ENCODE measurements around the gene LTBP1.

Gene LTBP1

DNA sequence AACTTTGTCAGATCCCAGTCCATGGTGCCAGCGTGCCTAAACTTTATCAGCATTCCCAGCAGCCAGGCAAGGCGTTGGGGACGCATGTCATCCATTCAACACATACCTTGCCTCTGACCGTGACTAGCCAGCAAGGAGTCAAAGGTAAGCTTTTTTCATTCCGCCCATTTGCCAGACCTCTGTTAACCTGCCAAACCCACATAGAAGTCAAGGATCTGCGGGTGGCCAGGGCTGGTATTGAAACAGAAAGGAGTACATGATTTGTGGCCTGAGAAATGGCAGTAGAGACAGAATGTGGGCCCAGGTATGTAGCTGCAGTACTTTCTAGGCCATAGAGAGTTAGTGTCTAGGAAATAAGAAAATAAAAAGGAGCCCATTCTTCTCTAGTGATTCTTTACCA, 240.2 kb downstream of the LTBP1 start:
- no peak for DNase-seq (ENCODE audit: low read depth in 1 of 2, low spot score in 1 of 2)

DNA sequence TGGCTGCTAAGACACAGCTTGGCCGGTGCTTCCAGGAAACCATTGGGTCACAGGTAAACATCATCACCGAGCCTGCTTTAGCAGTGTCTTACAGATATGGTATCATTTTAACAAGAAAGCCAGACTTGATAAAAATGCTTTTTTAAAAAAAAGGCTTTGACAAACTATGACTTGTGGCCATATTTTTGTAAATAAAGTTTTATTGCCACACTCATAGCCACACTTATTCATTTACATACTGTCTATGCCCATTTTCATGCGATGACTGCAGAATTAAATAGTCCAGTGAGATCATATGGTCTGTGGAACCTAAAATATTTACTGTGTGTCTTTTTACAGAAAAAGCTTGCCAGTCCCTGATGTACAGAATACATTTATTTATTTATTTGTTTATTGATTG, 242.0 kb downstream of the LTBP1 start:
- no peak for DNase-seq (ENCODE audit: low read depth in 1 of 2, low spot score in 1 of 2)

DNA sequence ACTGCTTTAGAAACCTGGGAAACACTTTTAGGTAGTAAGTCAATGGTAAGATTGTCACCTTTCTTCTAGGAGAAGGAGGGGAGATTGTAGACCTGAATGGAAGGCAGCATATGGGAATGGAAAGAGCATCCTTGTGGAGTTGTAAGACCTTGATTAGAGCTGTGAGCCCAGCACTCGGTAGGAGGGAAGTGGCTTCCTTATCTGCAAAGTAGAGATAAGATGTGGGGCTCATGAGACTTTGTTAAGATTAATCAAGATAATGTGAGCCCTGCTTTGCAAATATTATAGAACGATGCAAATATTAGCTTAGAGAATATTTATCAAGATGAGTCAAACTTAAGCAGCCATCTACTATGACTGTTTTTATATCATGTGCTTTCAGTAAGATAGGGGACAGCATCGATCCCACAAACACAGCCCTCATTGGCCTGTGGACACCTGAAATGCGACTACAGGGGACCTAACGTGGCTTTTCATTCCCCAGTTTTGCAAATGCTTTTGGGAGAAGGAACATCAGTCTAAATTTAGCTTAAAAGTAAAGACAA, 243.7 kb downstream of the LTBP1 start:
- no peak for DNase-seq (ENCODE audit: low read depth in 1 of 2, low spot score in 1 of 2)

DNA sequence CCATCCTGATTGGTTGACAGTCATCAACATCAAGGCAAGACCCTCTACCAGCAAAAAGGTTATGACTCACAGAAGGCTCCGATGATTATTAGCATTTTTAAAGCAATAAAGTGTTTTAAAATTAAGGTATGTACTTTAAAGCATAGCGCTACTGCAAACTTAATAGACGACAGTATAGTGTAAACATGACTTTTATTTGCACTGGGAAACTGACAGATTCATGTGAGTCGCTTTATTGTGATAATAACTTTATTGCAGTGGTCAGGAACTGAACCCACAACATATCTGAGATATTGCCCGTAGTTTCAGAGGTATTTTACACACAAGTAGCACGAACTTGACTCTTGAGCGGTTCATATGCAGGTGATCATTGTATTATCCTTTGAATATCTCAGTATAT, 249.1 kb downstream of the LTBP1 start:
- DNase-seq (ENCODE audit: low read depth in 1 of 2, low spot score in 1 of 2) = no peak

DNA sequence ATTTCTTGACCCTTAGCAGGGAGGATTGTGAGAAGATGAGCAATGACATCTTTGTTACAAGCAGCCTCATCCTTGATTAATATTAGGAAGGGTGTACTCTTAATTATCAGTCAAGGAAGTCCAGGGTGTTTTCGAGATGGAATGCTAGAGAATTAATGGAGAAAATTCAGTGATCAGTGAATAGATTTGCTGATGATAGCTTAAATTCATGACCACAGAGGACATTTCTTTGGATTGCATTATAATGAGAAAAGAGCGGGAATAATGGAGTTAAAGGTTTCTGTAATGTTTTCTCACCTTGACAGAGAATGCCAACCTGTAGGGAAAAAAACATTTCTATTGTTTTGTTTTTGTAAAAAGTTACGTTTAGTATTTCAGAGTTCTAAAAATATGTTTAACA, 249.9 kb downstream of the LTBP1 start:
- no peak for DNase-seq (ENCODE audit: low read depth in 1 of 2, low spot score in 1 of 2)

DNA sequence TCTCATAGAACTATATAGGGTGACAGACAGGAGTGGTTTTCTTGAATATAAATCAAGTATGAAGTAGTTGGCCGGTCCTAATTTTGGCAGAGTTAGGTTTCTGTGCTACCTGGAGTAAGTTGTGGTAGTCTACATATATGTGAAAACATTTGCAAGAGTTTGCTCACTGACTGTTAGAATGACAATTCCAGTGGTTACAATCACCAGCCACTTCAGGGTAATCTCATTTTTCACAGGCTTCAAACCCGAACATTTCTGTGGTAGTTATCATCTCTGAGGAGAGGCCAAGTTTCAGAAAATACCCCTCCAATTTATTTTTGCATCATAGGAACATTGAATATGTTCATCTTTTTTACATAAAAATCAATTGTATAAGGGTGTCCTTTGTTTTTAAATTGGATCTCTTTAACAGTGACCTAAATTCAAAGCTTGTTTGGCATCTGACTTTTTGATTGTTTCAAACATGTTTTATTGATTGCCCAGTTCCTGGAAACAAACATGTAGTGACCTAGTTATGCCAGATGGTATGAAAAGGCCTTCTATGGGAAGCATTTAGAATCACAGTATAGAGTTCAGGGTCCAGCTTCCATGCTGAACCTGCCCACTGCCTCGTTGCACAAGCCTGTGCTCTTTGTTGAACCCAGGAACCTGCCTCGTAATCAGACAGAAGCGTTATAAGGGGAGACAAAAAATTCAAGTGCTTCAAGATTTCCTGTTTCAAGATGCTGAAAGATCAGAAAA, 250.6 kb downstream of the LTBP1 start:
- DNase-seq (ENCODE audit: low read depth in 1 of 2, low spot score in 1 of 2) = no peak

DNA sequence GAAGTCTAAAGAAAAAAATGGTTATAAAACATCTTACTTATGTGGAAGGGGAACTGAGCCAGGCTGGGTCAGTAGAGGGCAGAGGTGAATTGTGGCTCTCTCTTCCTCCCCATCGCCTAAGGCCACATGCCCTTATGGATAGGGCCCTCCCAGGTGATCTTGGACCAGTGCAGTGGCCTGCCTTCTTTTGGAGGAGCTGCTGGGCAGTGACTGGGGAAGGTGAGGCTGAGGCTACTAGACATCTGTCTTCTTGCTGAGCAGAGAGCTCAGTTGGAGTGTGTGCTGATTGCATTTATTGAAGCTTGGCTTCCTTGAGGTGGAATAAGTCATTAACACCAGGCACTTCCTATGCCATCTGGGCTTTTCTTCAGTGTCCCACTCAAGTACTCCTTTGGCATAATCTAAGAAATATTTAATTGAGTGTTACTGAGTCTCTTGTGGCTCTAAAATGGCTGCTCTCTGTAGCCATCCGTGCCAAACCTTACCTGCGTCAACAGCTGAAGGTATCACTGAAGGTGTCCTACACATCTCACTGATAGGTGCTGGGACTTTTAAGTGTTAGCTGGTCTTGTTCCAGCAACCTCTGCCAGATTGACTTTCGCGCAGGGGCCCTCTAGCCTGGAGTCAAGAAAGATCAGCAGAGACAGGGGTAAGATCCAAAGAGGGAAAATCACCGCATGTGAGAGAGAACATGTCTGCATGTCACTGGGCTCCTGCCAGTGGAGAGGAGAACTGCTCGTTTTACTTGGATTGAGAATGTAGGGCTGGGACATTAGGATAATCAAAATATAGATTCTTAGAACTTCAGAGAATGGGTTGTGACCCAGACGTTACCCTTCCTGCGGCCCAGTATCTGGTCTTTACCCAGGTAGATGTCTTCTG, 256.1 kb downstream of the LTBP1 start:
- no peak for DNase-seq (ENCODE audit: low read depth in 1 of 2, low spot score in 1 of 2)

DNA sequence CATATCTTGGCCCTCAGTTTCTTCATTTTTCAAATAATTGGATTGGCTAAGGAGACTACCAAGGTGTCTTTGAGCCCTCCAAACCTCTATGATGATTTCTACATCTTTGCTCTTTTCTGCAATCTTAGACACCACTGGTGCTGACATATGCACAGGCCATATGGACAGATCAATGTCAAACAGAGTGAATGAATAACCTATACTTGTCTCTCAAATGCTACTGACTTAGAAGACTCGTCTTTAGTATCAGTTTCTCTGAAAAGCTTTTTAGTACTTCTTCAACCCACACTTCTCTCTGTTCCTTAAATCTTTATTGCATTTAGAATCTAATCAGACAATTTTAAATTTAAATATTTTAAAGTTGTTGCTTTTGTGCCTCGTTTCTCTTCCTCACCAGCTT, 258.2 kb downstream of the LTBP1 start:
- DNase-seq (ENCODE audit: low read depth in 1 of 2, low spot score in 1 of 2) = no peak

DNA sequence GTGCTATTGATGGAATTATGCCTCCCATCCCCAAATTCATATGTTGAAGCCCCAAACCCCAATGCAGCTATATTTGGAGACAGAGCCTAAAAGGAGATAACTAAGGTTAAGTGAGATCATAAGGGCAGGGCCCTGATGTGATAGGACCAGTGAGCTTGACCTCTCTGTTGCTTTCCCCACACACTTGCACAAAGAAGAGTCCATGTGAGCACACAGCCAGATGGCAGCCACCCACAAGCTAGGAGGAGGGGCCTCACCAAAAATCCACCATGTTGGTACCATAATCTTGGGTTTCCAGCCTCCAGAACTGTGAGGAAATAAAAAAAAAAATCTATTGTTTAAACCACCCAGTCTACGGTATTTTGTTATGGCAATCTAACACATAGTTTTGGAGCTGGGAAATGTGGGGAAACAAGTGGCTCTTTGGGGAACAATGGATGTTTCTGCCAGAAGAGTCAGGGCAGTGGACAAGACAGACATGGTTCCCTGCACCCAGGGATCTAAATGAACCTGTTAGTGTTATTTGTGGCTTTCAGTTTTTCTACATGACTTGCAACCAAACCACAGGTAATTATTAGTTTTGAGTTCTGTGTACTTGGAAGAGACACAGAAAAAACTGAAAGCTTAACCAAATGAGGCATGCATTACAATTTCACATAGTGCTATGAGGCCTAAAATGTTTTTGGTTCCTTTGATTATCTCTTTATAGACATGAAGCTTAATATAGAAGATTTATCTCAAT, 259.1 kb downstream of the LTBP1 start:
- DNase-seq (ENCODE audit: low read depth in 1 of 2, low spot score in 1 of 2) = no peak

DNA sequence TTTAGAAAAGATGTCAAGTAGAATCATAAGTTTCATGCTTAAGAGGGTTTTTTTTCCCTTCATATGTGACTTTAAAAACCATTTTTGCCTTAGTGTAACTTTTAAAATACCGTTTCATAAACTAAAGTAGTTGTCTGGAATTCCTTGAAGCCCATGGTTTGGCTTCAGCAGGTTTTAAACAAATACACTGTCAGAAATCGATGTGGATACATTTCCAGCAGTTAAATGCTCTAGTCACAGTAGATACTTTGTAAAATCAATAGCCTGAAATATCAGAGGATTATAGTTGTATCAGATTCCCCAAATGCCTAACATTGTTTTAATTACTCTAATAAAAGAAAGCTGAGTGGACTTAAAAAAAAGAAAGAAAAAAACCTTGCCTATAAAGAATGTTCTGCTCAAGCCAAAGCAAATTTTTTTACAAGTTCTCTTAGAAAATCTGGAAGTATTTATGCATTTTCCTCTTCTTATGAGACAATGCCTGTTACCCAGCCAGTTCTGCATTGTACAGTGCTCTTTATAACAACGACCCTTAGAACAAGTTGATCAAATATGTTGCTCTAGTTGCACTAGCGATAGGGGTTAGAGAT, 260.5 kb downstream of the LTBP1 start:
- no peak for DNase-seq (ENCODE audit: low read depth in 1 of 2, low spot score in 1 of 2)

DNA sequence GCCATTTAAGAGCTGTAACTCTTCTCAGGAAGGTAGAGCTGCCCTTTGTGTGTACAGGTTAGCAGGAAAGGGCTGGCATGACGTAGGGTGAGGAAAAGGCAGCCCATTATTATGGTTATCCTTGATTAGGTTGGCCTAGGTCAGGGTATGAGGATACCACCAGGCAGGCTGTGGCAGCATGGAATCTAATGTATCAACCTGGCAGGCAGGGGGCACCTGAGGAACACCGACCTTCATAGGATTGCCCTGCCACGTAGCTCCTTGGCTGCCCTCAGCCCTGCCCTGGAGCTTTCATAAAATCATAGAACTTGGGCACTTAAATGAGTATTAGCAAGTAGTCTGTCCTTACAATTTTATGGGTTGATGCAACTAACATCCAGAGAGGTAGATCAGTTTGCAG, 261.6 kb downstream of the LTBP1 start:
- no peak for DNase-seq (ENCODE audit: low read depth in 1 of 2, low spot score in 1 of 2)

DNA sequence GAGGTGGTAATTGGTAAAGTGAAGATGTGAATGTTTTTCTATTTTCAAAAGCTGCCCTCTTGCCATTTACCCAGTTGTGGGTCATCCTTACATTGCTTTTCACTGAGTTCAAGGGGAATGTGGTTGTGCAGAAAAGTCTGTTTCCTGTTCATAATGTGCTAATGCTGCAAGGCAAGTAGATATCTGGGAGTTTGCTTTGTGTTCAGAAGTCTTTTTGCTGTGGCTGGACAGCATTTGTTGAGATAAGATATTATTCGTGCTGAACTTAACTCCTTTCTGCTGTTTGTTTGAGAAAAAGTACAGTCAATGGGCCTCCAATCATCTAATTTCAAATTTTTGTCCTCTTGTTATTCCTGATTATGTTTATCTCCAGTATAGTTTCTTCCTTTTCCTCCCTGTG, 263.2 kb downstream of the LTBP1 start:
- DNase-seq (ENCODE audit: low read depth in 1 of 2, low spot score in 1 of 2) = no peak

DNA sequence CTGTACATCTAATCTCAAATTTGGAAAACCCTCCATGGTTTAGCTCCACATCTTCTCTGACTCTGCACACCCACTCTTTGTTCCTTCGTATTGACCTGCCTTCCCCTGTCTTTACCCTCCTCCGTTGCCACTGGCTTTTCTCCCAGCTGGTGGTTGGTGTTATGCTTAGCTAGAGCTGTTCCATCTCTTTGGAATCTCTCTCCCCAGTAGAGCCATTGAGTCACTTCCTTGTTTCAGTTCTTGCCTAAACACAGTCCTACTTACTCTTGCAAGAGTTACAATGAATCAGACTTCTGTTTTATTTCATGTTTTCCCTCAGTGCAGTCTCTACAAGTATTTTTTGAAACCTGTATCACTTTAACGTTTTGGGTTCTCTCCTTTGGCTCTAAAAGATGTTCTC, 263.9 kb downstream of the LTBP1 start:
- no peak for DNase-seq (ENCODE audit: low read depth in 1 of 2, low spot score in 1 of 2)

DNA sequence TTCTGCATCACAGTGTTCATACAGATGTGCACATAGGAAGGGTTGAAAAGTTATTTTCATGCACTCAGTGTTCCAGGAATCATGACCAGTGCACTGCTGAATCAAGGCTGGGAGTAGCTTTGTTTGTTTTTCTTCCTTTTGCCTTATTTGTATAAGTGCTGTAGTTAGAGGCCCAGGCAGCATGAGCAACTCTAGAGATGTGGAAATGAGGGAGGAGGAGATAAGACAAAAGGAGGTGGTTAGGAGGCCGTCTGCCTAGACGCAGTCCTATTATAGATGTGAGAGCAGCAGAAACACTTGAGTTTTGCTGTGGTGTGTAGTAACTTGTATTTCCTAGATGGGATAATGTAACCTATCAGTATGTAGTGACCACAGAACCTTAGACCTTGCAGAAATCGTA, 265.4 kb downstream of the LTBP1 start:
- DNase-seq (ENCODE audit: low read depth in 1 of 2, low spot score in 1 of 2) = no peak

DNA sequence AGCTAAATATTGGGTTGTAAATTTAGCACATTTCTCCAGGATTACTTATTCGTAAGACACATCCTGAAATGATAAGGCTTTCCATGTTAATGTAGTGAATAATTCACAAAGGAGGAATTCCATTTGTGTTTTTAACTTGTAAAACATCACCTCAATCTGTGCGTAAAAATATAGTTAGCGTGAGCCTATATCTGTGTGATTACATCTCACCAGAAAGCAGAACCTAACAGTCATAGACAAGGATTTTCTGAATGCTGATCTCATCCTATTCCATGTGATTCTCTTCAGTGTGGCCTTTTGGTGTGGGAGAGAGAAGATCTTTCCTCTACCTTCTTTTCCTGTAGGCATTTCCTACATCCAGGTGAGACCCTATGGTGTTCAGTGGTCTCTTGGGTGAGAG, 266.5 kb downstream of the LTBP1 start:
- no peak for DNase-seq (ENCODE audit: low read depth in 1 of 2, low spot score in 1 of 2)

DNA sequence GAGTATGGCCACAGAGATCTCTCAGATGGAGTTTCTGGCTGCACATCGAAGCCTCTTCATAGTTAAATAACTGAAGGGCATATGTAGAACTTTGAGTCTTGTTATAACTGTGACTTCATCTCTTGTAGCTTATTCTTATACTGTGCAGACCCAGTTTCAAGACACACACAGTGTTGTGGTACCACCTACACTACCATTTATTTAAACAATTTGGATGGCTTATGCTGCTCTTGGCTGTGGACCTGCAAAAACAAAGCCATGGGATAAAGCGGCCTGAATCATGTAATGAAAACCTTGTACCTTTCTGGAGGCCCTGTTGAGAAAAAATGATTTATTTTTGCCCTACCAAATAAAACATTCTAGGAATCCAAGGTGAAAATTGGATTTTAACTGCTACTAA, 266.9 kb downstream of the LTBP1 start:
- DNase-seq (ENCODE audit: low read depth in 1 of 2, low spot score in 1 of 2) = no peak

DNA sequence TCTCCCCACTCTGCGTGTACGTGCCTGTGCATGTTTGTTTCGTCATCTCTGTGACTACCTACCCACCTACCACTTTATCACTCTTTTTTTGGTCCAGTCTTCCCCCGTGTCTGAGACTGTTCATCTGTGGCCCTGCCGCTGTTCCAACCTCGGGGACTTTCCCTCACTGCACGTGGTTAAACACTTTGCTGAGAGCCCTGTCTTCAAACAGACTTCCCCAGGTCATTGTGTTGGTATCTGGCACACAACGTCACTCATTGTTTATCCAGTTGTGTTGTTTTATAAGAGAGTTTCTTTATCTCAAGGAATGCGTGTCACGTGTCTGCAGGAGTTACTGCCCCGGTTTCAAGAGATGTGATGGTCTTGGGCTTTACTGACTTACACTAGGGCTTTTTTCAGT, 267.7 kb downstream of the LTBP1 start:
- DNase-seq (ENCODE audit: low read depth in 1 of 2, low spot score in 1 of 2) = no peak

DNA sequence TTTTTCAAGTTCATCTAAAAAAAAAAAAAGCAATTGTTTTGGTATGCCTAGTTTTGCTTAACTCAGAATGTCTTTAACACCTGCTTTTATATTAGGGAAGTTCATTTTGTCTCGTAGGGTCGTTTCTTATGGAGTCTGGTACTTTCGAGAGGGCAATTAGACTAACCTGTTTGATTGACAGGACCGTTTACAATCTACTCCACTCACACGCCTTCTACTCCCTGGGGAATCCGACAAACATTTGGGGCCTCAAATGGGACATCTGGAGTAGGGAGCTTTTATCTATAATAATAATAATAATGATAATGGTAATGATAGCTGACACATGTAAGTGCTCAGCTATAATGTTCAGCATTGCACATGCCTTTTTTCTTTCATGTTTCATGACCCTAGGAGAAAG, 268.1 kb downstream of the LTBP1 start:
- no peak for DNase-seq (ENCODE audit: low read depth in 1 of 2, low spot score in 1 of 2)

DNA sequence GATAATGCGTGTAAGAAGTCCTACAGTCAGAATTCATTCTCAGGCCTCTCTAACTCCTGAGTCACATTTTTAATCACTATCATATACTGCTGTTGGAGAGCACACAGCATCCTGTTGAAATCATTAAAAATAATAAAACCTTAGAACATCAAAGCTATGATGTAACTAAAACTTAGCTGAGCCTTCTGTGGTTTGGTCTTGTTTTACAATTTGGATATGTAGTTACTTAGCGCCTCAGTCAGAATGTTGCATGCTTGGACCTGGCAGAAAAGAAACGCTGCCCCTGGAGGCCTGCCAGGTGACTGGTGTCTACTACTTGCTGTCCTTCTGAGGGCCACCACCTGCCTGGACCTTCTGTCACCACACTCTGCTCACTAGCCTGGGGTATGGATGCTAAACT, 268.5 kb downstream of the LTBP1 start:
- DNase-seq (ENCODE audit: low read depth in 1 of 2, low spot score in 1 of 2) = no peak

DNA sequence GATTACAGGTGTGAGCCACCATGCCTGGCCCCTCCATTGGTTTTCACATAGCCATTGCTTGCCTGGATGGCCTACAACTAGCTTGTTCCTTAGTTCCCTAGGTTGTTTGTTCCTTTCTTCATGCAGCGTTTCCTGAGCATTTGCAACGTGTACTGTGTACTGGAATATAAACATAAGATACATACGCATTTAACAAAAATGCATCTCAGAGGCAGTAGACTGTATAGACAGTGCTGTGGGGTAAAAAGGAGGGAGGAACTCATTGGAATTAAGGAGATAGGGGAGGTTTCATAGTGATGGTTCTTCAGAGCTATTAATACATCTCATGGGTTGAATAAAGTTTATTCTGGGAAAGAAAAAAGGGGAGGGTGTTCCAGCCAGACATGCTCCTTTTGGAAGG, 269.2 kb downstream of the LTBP1 start:
- DNase-seq (ENCODE audit: low read depth in 1 of 2, low spot score in 1 of 2) = no peak

DNA sequence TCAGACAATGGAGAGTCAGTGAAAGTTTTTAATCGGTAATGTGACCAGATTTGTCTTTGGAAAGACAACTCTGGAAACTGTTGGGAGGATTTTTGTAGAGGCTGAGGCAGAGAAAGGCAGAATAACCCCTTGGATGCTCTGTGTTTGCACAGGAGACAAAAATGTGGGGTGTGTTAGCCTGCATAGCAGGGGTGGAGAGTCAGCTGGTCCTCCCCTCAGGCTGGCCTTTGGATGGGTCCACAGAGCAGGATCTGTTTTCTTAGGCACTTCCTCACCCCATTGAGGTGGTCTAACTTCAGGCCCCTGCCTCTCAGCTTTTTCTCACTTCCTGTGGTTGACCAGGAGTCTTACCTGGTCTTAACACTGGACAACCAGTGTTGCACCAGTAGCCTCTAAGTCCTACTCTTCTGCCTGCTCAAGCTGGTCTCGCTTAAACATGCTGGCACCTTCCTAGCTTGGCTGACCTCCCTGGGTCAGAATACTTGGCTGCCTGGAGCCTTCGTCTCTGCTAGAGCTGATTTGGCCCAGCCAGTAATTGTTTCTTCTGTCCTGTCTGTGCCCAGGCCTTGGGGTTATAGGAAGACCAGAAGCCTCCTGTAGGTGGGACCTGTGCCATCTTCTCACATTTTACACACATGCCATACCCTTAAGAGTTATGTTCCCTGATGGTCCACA, 269.9 kb downstream of the LTBP1 start:
- no peak for DNase-seq (ENCODE audit: low read depth in 1 of 2, low spot score in 1 of 2)
